Body of pancreas (tissue), 4 donors: ENCODE results near the gene BLM. TPM values are rescaled to one million over a fixed set of nuclear protein-coding genes. Genes with fewer than 3 reads are reported as not detected.

Experiments
- ATAC-seq: fragments of 150-250 bp; one replicate; pipeline ENCODE4 v1.9.1; 2016
- DNase-seq, 4 donors: peaks; one replicate each; pipeline ENCODE4 v3.0.0-alpha.2; 2019
- H3K27ac ChIP-seq, 4 donors: fragments of 200-600 bp; sonication (generic); 1 replicate in 3 of 4; 2 replicates in 1 of 4; pipeline versions ENCODE4 v1.5.1 to v1.6.1; 2016 to 2019; ENCODE audit warnings: mild to moderate bottlenecking in 1 of 4, mixed read lengths in 1 of 4, moderate library complexity in 1 of 4
- H3K27me3 ChIP-seq, 2 donors: fragments of 200-600 bp; sonication (generic); one replicate each; pipeline ENCODE4 v1.6.0; 2016; ENCODE audit warnings: mild to moderate bottlenecking in 1 of 2
- H3K36me3 ChIP-seq, 2 donors: fragments of 200-600 bp; sonication (generic); replicated peaks in 1 of 2; 2 replicates each; pipeline ENCODE4 v1.5.1; 2016; ENCODE audit warnings: low read depth in 2 of 2; ENCODE audit not compliant: insufficient read depth in 1 of 2
- H3K4me1 ChIP-seq: fragments of 200-600 bp; sonication (generic); one replicate; pipeline ENCODE4 v1.6.0; 2016
- H3K4me3 ChIP-seq, 2 donors: fragments of 200-600 bp; sonication (generic); 1 replicate in 1 of 2; 2 replicates in 1 of 2; pipeline ENCODE4 v1.5.1; 2016 to 2019
- H3K9me3 ChIP-seq, 3 donors: fragments of 200-600 bp; sonication (generic); 1 replicate in 2 of 3; 2 replicates in 1 of 3; pipeline ENCODE4 v1.5.1; 2016
- POLR2A ChIP-seq, 3 donors: fragments of 450-650 bp; IDR thresholded peaks; one replicate each; pipeline ENCODE4 v1.6.1; 2016; ENCODE audit warnings: antibody characterized with exemption in 3 of 3, mild to moderate bottlenecking in 2 of 3
- WGBS, 2 donors: methylation state at CpG; one replicate each; pipeline ENCODE4 v1.1.5; 2017; 5-methylcytosine and 5-hydroxymethylcytosine counted together
- intact Hi-C: fragments of 100-400 bp; cut with DNase I; formaldehyde crosslinking; loops from one replicate; pipeline ENCODE4 v1.15.1; 2023
- total RNA-seq, 2 donors: library from RNA; depleted of rRNA; stranded (reverse); fragments of >200 nt; gene quantifications; one replicate each; pipeline ENCODE4 v1.1.0, GENCODE V29; 2016
- TF ChIP-seq, protein P1 (sequence below), 7 experiments: fragments of 450-650 bp in 4 of 7; fragments of 200-600 bp in 3 of 7; sonication (generic) in 3 of 7; IDR thresholded peaks; one replicate each; pipeline ENCODE4 v1.5.1; 2016 to 2019; ENCODE audit warnings: antibody characterized with exemption in 7 of 7

The BLM gene
- total RNA-seq, 2 donors from 2014 or later, result 0.26 to 1.3 TPM

DNA sequence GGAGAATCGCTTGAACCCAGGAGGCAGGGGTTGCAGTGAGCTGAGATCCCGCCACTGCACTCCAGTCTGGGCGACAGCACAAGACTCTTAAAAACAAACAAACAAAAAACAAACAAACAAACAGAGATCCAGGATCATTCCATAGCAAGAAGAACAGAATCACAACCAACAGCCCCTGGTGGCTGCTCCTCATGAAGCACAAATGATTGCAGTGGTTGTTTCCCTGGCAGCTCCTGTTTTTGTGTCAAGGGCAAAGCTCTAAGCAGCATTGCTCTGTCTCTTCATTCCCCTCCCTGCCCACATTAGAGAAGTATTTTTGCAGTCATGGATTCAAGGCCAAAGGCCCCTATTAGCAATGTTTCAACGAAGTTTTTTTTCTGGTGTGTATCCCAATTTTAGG is 25.8 kb upstream of the BLM start:
- no peak overlapping the region for H3K27ac ChIP-seq
- no peak overlapping the region for H3K4me3 ChIP-seq
- H3K27me3 ChIP-seq, result no peaks in the 10 kb centered on the region
- H3K9me3 ChIP-seq, result no peaks in the 10 kb centered on the region
- DNase-seq (no peak), ATAC-seq (no peak)
- no peaks in the 10 kb centered on the region for H3K36me3 ChIP-seq
- intact Hi-C loops, result no loop called here
- whole genome bisulfite sequencing, 2 donors, result 88 to 94% methylated on average over 4 of the region's 4 CpGs
- no peak for TF ChIP-seq POLR2A (IDR thresholded peaks at IDR 0.05)
- TF ChIP-seq, protein P1, sequence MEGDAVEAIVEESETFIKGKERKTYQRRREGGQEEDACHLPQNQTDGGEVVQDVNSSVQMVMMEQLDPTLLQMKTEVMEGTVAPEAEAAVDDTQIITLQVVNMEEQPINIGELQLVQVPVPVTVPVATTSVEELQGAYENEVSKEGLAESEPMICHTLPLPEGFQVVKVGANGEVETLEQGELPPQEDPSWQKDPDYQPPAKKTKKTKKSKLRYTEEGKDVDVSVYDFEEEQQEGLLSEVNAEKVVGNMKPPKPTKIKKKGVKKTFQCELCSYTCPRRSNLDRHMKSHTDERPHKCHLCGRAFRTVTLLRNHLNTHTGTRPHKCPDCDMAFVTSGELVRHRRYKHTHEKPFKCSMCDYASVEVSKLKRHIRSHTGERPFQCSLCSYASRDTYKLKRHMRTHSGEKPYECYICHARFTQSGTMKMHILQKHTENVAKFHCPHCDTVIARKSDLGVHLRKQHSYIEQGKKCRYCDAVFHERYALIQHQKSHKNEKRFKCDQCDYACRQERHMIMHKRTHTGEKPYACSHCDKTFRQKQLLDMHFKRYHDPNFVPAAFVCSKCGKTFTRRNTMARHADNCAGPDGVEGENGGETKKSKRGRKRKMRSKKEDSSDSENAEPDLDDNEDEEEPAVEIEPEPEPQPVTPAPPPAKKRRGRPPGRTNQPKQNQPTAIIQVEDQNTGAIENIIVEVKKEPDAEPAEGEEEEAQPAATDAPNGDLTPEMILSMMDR (IDR thresholded peaks at IDR 0.05), result no peak
- H3K4me1 ChIP-seq, result no peaks in the 10 kb centered on the region

GRCh38 chr15:90691982-90692773 is 25.0 kb upstream of the BLM start:
- Histone ChIP-seq H3K4me1 (no peaks in the 10 kb centered on the region), H3K27me3 (no peaks in the 10 kb centered on the region), H3K36me3 (no peaks in the 10 kb centered on the region), H3K27ac (no peak overlapping the region), H3K9me3 (no peaks in the 10 kb centered on the region), H3K4me3 (no peak overlapping the region)
- 88 to 90% methylated on average over 4 of the region's 4 CpGs for WGBS, 2 donors
- intact Hi-C loops, result no loop called here
- ATAC-seq (no peak), DNase-seq (no peak)
- TF ChIP-seq POLR2A (IDR thresholded peaks at IDR 0.05), result no peak
- TF ChIP-seq, protein P1 (IDR thresholded peaks at IDR 0.05), result no peak

- DNase-seq, result no peak
- H3K4me1 ChIP-seq, result no peaks in the 10 kb centered on the region
- H3K36me3 ChIP-seq, result no peaks in the 10 kb centered on the region
- no peaks in the 10 kb centered on the region for H3K9me3 ChIP-seq
- TF ChIP-seq, protein P1 (IDR thresholded peaks at IDR 0.05), result no peak
- TF ChIP-seq POLR2A (IDR thresholded peaks at IDR 0.05), result no peak
- no peak overlapping the region for H3K4me3 ChIP-seq
- intact Hi-C loops, result no loop called here
- no peaks in the 10 kb centered on the region for H3K27me3 ChIP-seq
- no peak overlapping the region for H3K27ac ChIP-seq
- ATAC-seq, result no peak
Observed at GRCh38 chr15:90694987-90695386, 22.2 kb upstream of the BLM start.

DNA sequence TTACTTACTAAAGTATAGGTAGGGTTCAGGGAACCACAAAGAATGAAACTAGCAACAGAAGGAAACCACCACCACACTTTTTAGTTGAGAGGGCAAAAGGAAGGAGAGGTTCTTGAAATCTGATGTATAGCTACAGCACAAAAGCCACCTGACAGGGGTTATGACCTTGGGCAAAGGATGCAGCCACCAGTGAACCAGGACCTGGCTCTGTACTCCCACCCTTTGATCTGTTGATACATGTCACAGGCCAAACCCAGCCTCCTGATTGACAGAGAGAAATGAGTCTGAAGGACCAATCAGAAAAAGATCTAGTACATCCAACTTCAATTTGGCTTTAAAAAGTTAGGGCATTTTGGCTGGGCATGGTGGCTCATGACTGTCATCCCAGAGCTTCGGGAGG is 20.0 kb upstream of the BLM start:
- Histone ChIP-seq H3K27me3 (no peaks in the 10 kb centered on the region), H3K4me3 (no peak overlapping the region), H3K36me3 (no peaks in the 10 kb centered on the region), H3K27ac (no peak overlapping the region), H3K4me1 (no peaks in the 10 kb centered on the region), H3K9me3 (no peaks in the 10 kb centered on the region)
- TF ChIP-seq, protein P1 (IDR thresholded peaks at IDR 0.05), result no peak
- TF ChIP-seq POLR2A (IDR thresholded peaks at IDR 0.05), result no peak
- DNase-seq, result no peak
- WGBS, 2 donors, result 100% methylated on average over 1 of the region's 1 CpG
- ATAC-seq, result no peak
- intact Hi-C loops, result no loop called here

GRCh38 chr15:90698629-90699028 is 18.5 kb upstream of the BLM start:
- Histone ChIP-seq H3K9me3 (no peaks in the 10 kb centered on the region), H3K4me3 (no peak overlapping the region), H3K27me3 (no peaks in the 10 kb centered on the region), H3K27ac (no peak overlapping the region), H3K36me3 (no peaks in the 10 kb centered on the region), H3K4me1 (no peaks in the 10 kb centered on the region)
- WGBS, 2 donors, result 83 to 93% methylated on average over 3 of the region's 3 CpGs
- intact Hi-C loops, result no loop called here
- TF ChIP-seq POLR2A (IDR thresholded peaks at IDR 0.05), result no peak
- TF ChIP-seq, protein P1 (IDR thresholded peaks at IDR 0.05), result no peak
- DNase-seq (no peak), ATAC-seq (no peak)
